T-helper 17 cell (primary cell): ENCODE measurements around the gene CLIC4. TPM values are rescaled to one million over a fixed set of nuclear protein-coding genes. Genes with fewer than 3 reads are reported as not detected.
"Not testable (repeated sequence)": the region's sequence is repeated elsewhere in the genome, so short reads cannot be mapped to it uniquely, and the experiment has no call there.

Source experiments
- ATAC-seq: fragments of 150-1000 bp; cut with Tn5 transposase; 2 replicates; pipeline ENCODE4 v1.10.0; 2021; ENCODE audit warnings: mild to moderate bottlenecking, moderate library complexity
- DNase-seq, 3 donors: peaks; one replicate each; pipeline versions ENCODE4 v3.0.0 to v3.0.0-alpha.2; 2020 to 2021
- H3K9me3 ChIP-seq: one replicate; pipeline ENCODE4 v1.7.0; 2013; ENCODE audit warnings: low read length, mild to moderate bottlenecking; ENCODE audit not compliant: control insufficient read depth, poor library complexity, severe bottlenecking
- H3K27ac Mint-ChIP-seq: one replicate; pipeline ENCODE4 v1.8.0; 2022; ENCODE audit warnings: mild to moderate bottlenecking, moderate library complexity, mixed read lengths
- H3K27me3 Mint-ChIP-seq: one replicate; pipeline ENCODE4 v1.8.0; 2022; ENCODE audit warnings: mixed read lengths
- H3K36me3 Mint-ChIP-seq: one replicate; pipeline ENCODE4 v1.8.0; 2022; ENCODE audit warnings: low read depth, mixed read lengths
- H3K4me1 Mint-ChIP-seq: one replicate; pipeline ENCODE4 v1.8.0; 2022; ENCODE audit warnings: mild to moderate bottlenecking, mixed read lengths
- H3K4me3 Mint-ChIP-seq: one replicate; pipeline ENCODE4 v1.8.0; 2022; ENCODE audit warnings: mild to moderate bottlenecking, moderate library complexity, mixed read lengths
- total RNA-seq, 4 donors: library from RNA in 2 of 4; stranded (reverse) in 2 of 4; gene quantifications; one replicate each; pipeline ENCODE4 v1.2.3 and lab custom pipeline; 2022 to 2026

Gene CLIC4
- total RNA-seq, 2 donors from 2014 or later, result 3.9 to 9.9 TPM

DNA sequence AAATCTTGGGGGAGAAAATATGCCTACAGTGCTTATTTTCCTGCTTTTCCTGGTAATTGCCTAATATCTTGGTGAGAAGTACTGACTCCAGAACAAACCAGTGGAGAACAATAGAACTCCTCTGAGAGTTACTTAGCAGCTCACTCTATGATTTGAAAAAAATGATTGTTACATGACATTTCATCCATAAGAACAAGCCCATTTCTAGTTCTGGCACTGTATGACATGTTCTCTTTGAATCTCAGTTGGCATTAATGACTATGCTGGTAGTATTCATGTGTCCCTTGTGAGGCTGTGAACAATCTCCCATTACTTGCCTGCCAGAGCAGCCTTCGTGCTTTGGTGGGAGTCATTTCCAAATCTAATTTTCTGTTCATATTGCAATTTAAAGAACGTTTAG lies 58.0 kb downstream of the CLIC4 start:
- H3K4me1 Mint-ChIP-seq, result no peaks in the 10 kb centered on the region
- ATAC-seq (no peak), DNase-seq (no peak)
- no peak overlapping the region for H3K27ac Mint-ChIP-seq
- no peak overlapping the region for H3K4me3 Mint-ChIP-seq
- H3K27me3 Mint-ChIP-seq, result peaks cover 6% of the 10 kb centered on the region
- no peaks in the 10 kb centered on the region for H3K36me3 Mint-ChIP-seq
- no peaks in the 10 kb centered on the region for H3K9me3 ChIP-seq

DNA sequence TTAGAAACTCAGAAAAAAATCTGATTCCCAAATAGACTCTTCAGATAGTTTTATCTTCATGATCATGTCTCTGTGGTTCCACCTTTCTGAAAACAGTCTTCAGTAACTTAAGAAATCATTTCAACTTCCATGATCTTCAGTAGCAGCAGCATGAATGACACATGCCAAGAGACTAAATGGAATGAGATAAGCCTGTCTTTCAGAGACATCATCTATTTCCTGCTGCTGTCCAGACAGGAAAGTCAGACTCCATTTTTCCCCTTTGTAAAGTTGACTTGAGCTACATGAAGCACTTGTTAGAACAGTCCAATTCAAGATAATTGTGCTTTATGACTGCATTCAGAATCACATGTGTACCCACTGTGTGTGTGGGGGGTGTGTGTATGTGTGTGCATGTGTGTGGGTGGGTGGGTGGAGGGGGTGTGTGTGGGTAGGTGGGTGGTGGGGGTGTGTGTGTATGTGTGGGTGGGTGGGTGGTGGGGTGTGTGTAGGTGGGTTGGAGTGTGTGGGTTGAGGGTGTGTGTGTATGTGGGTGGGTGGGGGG lies 58.8 kb downstream of the CLIC4 start:
- ATAC-seq (no peak), DNase-seq (no peak)
- Mint-ChIP-seq H3K4me1 (no peaks in the 10 kb centered on the region), H3K27me3 (peaks cover 6% of the 10 kb centered on the region), H3K36me3 (no peaks in the 10 kb centered on the region), H3K4me3 (no peak overlapping the region), H3K27ac (no peak overlapping the region)
- H3K9me3 ChIP-seq, result no peaks in the 10 kb centered on the region

DNA sequence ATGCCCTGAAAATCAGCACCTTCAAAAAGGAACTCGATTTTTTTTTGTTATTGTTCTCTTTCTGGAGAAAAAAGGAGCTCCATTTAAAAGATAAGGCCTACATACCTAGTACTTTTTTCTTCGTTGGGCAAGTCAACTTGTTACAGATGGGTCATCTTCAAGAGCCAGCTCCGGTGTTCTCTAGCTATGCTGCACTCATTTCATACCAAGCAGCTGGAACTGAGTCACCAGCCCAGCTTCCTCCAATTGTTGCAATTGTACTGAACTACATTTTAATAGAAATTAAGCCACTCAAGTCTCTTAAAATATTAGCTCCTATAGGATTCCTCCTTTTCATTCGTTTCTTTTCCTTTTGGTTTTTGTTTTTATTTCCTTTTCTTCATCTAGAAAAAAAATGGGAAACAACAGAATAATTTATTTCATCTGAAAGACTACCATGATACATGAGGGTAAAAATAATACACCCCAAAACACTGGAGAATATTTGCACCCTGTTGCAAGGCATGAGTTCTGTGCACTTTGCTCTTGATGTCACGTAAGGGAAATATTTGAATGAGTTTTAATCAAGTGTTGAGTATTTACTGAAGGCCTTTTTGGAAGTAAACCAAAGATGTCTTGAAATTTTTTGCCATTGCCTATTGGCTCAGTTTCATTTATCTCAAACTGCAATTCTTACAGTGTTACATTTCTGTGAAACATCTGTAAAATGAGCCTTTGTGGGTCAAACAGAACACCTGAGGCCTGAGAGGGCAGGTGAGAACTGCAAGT lies 60.5 kb downstream of the CLIC4 start:
- Mint-ChIP-seq H3K36me3 (no peaks in the 10 kb centered on the region), H3K27me3 (peaks cover 6% of the 10 kb centered on the region), H3K4me3 (no peak overlapping the region), H3K27ac (no peak overlapping the region), H3K4me1 (no peaks in the 10 kb centered on the region)
- DNase-seq (no peak), ATAC-seq (no peak)
- H3K9me3 ChIP-seq, result no peaks in the 10 kb centered on the region

DNA sequence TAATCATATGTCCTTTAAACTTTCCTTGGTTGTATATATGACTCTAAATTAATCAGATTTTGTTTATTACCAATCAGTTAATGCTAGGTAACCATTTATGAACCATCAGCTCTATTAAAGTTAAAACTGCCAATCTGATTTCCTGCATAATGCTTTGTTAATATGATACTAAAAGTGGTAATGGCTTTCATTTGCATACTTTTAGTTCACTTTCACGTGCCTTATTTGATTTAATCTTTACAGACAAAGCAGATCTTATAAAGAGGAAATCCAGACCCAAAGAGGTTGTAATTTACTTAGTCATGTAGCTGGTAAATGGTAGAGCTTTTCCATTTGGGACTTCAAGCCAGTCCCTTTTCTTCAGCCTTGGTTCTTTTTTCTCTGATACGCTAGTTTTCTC lies 61.3 kb downstream of the CLIC4 start:
- H3K27ac Mint-ChIP-seq, result no peak overlapping the region
- no peak overlapping the region for H3K4me3 Mint-ChIP-seq
- no peak for DNase-seq
- H3K36me3 Mint-ChIP-seq, result no peaks in the 10 kb centered on the region
- ATAC-seq, result no peak
- H3K4me1 Mint-ChIP-seq, result no peaks in the 10 kb centered on the region
- H3K27me3 Mint-ChIP-seq, result peaks cover 6% of the 10 kb centered on the region
- no peaks in the 10 kb centered on the region for H3K9me3 ChIP-seq

DNA sequence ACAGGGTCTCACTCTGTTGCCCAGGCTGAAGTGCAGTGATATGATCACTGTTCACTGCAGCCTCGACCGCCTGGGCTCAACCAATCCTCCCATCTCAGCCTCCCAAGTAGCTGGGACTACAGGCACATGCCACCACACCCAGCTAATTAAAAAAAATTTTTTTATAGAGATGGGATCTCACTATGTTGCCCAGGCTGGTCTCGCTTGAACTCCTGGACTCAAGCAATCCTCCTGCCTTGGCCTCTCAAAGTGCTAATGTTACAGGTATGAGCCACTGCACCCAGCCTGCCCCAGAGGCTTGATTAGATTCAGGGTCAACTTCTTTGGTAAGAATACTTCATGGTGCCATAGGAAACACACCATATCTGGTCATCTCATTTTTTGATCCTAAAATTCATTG lies 66.2 kb downstream of the CLIC4 start:
- ATAC-seq, result not testable (repeated sequence)

DNA sequence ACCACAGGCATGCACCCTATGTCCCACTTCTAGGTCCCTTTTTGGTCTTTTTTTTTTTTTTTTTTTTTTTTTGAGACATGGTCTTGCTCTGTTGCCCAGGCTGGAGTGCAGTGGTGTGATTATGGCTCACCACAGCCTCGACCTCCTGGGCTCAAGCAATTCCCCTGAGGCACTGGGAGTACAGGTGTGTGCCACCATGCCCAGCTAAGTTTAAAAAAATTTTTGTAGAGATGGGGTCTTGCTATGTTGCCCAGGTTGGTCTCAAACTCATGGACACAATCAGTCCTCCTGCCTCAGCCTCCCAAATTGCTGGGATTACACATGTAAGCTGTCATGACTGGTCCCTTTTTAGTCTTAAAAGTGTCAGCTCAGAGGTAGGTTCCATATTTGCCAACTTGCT lies 75.0 kb downstream of the CLIC4 start:
- not testable (repeated sequence) for H3K36me3 Mint-ChIP-seq, H3K4me1 Mint-ChIP-seq, H3K9me3 ChIP-seq, H3K4me3 Mint-ChIP-seq, DNase-seq, H3K27ac Mint-ChIP-seq, ATAC-seq
- peaks cover 15% of the 10 kb centered on the region for H3K27me3 Mint-ChIP-seq

More for the DNA sequence above, 66.2 kb downstream of the CLIC4 start:
- not testable (repeated sequence) for H3K4me1 Mint-ChIP-seq, H3K4me3 Mint-ChIP-seq, H3K27ac Mint-ChIP-seq, DNase-seq, H3K9me3 ChIP-seq, H3K36me3 Mint-ChIP-seq, H3K27me3 Mint-ChIP-seq

DNA sequence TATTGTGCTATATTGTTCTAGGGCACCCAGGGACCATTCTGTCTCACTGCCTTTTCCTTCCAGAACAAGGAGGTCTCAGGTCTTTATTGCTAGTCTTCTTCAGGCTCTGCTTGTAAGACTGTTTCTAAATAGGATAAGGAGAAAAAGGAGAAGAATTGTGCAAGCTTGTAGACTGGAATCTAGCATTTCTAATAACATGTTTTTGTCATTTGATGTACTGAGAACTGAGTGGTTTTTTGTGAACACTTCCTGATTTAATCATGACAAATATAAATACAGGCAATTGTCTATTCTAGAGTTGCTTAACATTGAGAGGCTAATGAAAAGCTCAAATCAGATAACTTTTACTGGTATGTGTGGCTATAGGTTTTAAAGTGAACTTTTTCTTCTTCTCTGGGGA lies 77.6 kb downstream of the CLIC4 start:
- Mint-ChIP-seq H3K4me1 (no peaks in the 10 kb centered on the region), H3K36me3 (no peaks in the 10 kb centered on the region), H3K27me3 (peaks cover 21% of the 10 kb centered on the region), H3K27ac (no peak overlapping the region), H3K4me3 (no peak overlapping the region)
- no peak for DNase-seq
- no peaks in the 10 kb centered on the region for H3K9me3 ChIP-seq
- ATAC-seq, result no peak

DNA sequence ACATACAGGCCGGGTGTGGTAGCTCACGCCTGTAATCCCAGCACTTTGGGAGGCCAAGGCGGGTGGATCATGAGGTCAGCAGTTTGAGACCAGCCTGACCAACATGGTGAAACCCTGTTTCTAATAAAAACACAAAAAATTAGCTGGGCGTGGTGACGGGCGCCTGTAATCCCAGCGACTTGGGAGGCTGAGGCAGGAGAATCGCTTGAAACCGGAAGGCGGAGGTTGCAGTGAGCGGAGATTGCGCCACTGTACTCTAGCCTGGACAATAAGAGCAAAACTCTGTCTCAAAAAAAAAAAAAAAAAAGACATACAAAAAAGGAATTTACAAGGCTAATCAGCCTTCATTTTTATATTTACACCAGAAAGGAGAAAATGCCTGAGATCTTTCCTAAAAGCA lies 78.2 kb downstream of the CLIC4 start:
- not testable (repeated sequence) for H3K4me1 Mint-ChIP-seq, DNase-seq, H3K36me3 Mint-ChIP-seq, H3K27ac Mint-ChIP-seq, H3K9me3 ChIP-seq, H3K4me3 Mint-ChIP-seq, ATAC-seq
- peaks cover 21% of the 10 kb centered on the region for H3K27me3 Mint-ChIP-seq

DNA sequence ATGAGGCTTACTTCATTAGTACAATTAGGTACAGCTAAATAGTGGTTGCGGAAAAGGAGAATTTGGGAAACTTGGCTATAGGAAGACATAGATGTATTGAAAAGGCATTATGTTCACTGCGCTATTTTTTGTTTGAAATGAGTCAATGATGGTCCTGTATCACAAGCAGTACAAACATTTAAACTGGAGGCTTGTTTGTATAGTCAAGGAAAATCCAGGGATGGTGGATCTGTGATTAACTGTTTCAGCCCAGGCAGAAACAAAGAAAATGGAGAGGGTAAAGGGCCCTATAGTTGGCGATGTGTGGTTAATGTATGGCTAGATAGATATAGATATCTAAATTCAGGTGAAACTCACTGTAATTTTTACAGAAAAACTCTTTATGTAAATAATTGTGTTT lies 79.9 kb downstream of the CLIC4 start:
- Mint-ChIP-seq H3K4me1 (no peaks in the 10 kb centered on the region), H3K27me3 (peaks cover 27% of the 10 kb centered on the region), H3K27ac (no peak overlapping the region), H3K4me3 (no peak overlapping the region), H3K36me3 (peaks cover 2% of the 10 kb centered on the region)
- no peaks in the 10 kb centered on the region for H3K9me3 ChIP-seq
- DNase-seq (no peak), ATAC-seq (no peak)

DNA sequence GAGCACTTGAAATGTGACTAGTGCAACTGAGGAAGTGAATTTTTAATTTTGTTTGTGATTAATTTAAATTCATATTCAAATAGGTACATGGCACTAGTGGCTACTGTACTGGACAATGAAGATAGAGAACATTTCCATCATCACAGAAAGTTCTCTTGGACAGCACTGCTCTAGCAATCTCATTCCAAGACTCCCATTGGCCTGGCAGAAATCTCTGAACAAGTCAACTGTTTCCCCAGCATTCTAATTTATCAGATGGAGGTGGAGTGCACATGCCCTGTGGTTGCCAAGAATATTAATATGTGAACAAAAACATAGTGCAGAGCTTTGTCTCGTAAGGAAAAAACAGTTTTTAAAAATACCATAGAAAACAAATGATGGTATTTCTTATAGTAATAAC lies 81.3 kb downstream of the CLIC4 start:
- H3K9me3 ChIP-seq, result no peaks in the 10 kb centered on the region
- Mint-ChIP-seq H3K4me1 (no peaks in the 10 kb centered on the region), H3K4me3 (no peak overlapping the region), H3K27ac (no peak overlapping the region), H3K27me3 (peaks cover 26% of the 10 kb centered on the region), H3K36me3 (peaks cover 2% of the 10 kb centered on the region)
- ATAC-seq (no peak), DNase-seq (no peak)

DNA sequence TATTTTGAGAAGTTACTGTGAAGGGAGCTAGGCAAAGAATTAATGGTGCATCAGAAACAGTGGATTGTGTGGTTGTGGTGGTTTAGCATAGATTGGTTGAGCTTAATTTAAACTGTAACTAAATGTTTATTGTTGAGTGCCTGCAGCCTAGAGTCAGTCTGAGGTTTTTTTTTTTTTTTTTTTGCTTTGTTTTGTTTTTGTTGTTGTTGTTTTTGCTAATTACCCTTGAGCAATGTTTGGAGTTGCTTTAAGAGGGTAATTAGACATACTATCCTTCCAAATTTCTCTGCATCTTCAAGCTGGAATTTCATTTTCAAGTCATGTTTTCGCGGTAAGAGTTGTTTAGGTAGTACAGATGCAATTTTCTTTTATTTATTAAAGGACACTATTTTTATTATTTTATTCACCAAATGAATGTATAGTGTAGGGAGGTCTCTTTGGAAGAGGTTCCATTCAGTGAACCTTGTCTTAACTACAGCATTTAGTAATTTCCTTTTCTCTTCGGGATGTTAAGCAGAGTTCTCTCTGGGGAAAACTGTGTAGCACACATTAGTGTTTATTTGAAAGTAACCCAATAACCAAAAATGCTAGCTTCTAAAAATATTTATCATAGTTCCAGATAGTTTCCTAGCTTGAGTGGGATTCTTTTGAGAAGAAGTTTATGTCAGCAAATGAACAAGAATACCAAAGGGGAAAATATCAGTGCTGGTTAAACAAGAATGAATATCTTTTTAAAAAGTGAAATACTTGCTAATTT lies 82.3 kb downstream of the CLIC4 start:
- H3K27me3 Mint-ChIP-seq, result peaks cover 20% of the 10 kb centered on the region
- DNase-seq (no peak), ATAC-seq (no peak)
- no peak overlapping the region for H3K27ac Mint-ChIP-seq
- no peak overlapping the region for H3K4me3 Mint-ChIP-seq
- H3K9me3 ChIP-seq, result no peaks in the 10 kb centered on the region
- peaks cover 2% of the 10 kb centered on the region for H3K36me3 Mint-ChIP-seq
- H3K4me1 Mint-ChIP-seq, result no peaks in the 10 kb centered on the region

DNA sequence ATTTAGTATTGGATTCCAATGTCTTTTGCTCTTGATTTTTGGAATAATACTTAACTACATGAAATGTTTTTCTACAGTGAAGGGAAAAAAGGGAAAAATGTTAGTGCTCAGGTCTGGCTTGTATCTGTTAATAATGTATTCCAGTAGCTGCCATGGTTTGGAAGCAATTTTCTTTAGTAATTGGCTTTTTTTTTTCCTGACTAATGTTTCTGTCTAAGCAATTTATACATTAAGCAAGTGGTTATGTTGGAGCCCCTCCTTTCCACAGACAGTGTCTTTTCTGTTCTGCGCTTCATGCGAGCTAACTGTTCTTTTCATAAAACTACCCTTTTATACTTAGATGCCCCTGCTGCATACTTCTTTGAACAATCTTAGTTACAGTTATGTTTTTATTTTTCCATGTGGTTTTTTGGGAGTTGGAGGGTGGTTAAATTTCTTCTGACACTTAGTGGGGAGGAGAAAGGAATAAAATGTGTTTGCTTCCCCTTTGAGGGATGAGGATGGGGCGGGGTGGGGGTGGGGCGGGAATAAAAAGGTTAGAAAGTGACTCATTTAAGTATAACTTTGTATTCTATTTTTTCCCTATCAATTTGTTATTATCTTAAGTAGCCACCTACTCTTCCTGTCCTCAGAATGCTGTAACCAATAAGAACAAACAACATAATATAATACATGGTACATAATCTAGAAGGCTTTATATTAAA lies 83.1 kb downstream of the CLIC4 start:
- peaks cover 13% of the 10 kb centered on the region for H3K27me3 Mint-ChIP-seq
- DNase-seq (no peak), ATAC-seq (no peak)
- peaks cover 2% of the 10 kb centered on the region for H3K36me3 Mint-ChIP-seq
- H3K4me3 Mint-ChIP-seq, result no peak overlapping the region
- H3K4me1 Mint-ChIP-seq, result no peaks in the 10 kb centered on the region
- H3K27ac Mint-ChIP-seq, result no peak overlapping the region
- H3K9me3 ChIP-seq, result no peaks in the 10 kb centered on the region

DNA sequence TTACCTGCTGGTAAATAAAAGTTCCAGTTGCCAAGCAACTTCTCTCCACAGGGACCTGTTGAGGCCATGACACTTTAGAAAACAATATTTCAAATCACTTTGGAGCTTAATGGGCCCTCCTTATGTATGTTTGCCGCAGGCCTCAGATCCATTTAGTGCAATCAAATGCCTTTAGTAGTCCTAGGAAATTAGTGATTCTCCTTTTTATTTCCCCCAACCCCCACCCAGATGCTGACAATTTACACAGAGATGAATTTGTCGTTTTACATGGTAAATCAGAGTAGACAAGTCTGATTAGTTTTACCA lies 83.6 kb downstream of the CLIC4 start:
- H3K4me3 Mint-ChIP-seq, result no peak overlapping the region
- no peaks in the 10 kb centered on the region for H3K4me1 Mint-ChIP-seq
- DNase-seq, result no peak
- no peak for ATAC-seq
- H3K9me3 ChIP-seq, result no peaks in the 10 kb centered on the region
- H3K27me3 Mint-ChIP-seq, result peaks cover 12% of the 10 kb centered on the region
- peaks cover 2% of the 10 kb centered on the region for H3K36me3 Mint-ChIP-seq
- H3K27ac Mint-ChIP-seq, result no peak overlapping the region
